A549 (cell line): ENCODE results near the gene GPATCH2. TPM values are rescaled to one million over a fixed set of nuclear protein-coding genes. Genes with fewer than 3 reads are reported as not detected.

Experiments used
- ATAC-seq, 2 experiments: fragments of 200-7000 bp in 1 of 2; fragments of >200 bp in 1 of 2; cut with Nextera tagmentation in 1 of 2; cut with Tn5 transposase in 1 of 2; 3 replicates each; pipeline versions ENCODE4 v1.8.0 to v1.9.1; 2018 to 2020; ENCODE audit warnings: mild to moderate bottlenecking in 1 of 2, moderate library complexity in 1 of 2
- CTCF ChIA-PET: fragments of 300-600 bp; sonication (Branson Sonifier 250); formaldehyde crosslinking; extraction: SDS; loops from one replicate; lab custom pipeline; 2021; ENCODE audit warnings: antibody characterized with exemption, inconsistent platforms; lab: Yijun Ruan, JAX
- POLR2A ChIA-PET: fragments of 350-600 bp; formaldehyde crosslinking; extraction: SDS; loops from one replicate; lab custom pipeline; 2021; ENCODE audit warnings: antibody characterized with exemption, inconsistent platforms; lab: Yijun Ruan, JAX
- DNase-seq, 2 experiments: peaks; one replicate each; pipeline versions ENCODE4 v3.0.0 to v3.0.0-alpha.2; 2011 to 2016; ENCODE audit warnings: low read depth in 1 of 2, low spot score in 1 of 2
- FAIRE-seq: peaks from 2 replicates; lab custom pipeline; 2011; peaks lifted over from hg19 to GRCh38; lab: Jason Lieb, UNC
- H3K27ac ChIP-seq, 2 experiments: fragments of >200 bp; sonication (Bioruptor Twin); formaldehyde crosslinking; 3 replicates each; pipeline ENCODE4 v1.5.1; 2016 to 2017
- H3K4me1 ChIP-seq: fragments of >200 bp; sonication (Bioruptor Twin); formaldehyde crosslinking; 3 replicates; pipeline ENCODE4 v1.6.1; 2016
- H3K4me2 ChIP-seq: fragments of >200 bp; sonication (Bioruptor Twin); formaldehyde crosslinking; 3 replicates; pipeline ENCODE4 v1.6.1; 2016
- H3K4me3 ChIP-seq: fragments of >200 bp; sonication (Bioruptor Twin); formaldehyde crosslinking; 3 replicates; pipeline ENCODE4 v1.5.1; 2016
- H3K9me3 ChIP-seq: fragments of >200 bp; sonication (Bioruptor Twin); formaldehyde crosslinking; 3 replicates; pipeline ENCODE4 v1.6.1; 2016
- CHD2 ChIP-seq: fragments of 150-350 bp; IDR thresholded peaks from 2 replicates; pipeline ENCODE4 v1.6.1; 2014; ENCODE audit warnings: low read length; ENCODE audit not compliant: partially characterized antibody
- E2F6 ChIP-seq: IDR thresholded peaks from 2 replicates; pipeline ENCODE4 v1.6.1; 2012; ENCODE audit warnings: low read depth, borderline replicate concordance
- EHF ChIP-seq: fragments of 250-450 bp; sonication (Bioruptor Pico); IDR thresholded peaks from 2 replicates; pipeline ENCODE4 v1.5.0; 2020; ENCODE audit warnings: mild to moderate bottlenecking
- EP300 ChIP-seq, 2 experiments: fragments of >200 bp; sonication (Bioruptor Twin); formaldehyde crosslinking; IDR thresholded peaks; 2 replicates in 1 of 2; 3 replicates in 1 of 2; pipeline ENCODE4 v1.6.1; 2016 to 2017
- FOSL2 ChIP-seq, 2 experiments: fragments of 450-650 bp in 1 of 2; fragments of >200 bp in 1 of 2; sonication (Bioruptor Twin) in 1 of 2; formaldehyde crosslinking; IDR thresholded peaks; 2 replicates each; pipeline versions ENCODE4 v1.5.0 to v1.6.1; 2016 to 2020; ENCODE audit warnings: mild to moderate bottlenecking in 1 of 2, moderate library complexity in 1 of 2
- FOXS1 ChIP-seq: fragments of 250-450 bp; sonication (Bioruptor Pico); IDR thresholded peaks from 2 replicates; pipeline ENCODE4 v1.5.0; 2020; ENCODE audit warnings: mild to moderate bottlenecking, moderate library complexity
- HOXB5 ChIP-seq: fragments of 250-450 bp; sonication (Bioruptor Pico); IDR thresholded peaks from 2 replicates; pipeline ENCODE4 v1.5.0; 2020; ENCODE audit warnings: mild to moderate bottlenecking, moderate library complexity
- JUN ChIP-seq, 2 experiments: fragments of >200 bp; sonication (Bioruptor Twin); formaldehyde crosslinking; IDR thresholded peaks; 2 replicates in 1 of 2; 3 replicates in 1 of 2; pipeline ENCODE4 v1.6.1; 2016 to 2017
- PBX3 ChIP-seq: IDR thresholded peaks from 2 replicates; pipeline ENCODE4 v1.6.1; 2012
- POLR2A ChIP-seq: IDR thresholded peaks from 2 replicates; pipeline ENCODE4 v1.6.1; 2012; ENCODE audit warnings: mild to moderate bottlenecking, low read length
- RCOR1 ChIP-seq: fragments of 150-350 bp; IDR thresholded peaks from 2 replicates; pipeline ENCODE4 v1.6.1; 2014; ENCODE audit warnings: antibody characterized with exemption, low read length, low read depth
- SREBF2 ChIP-seq: fragments of 450-650 bp; IDR thresholded peaks from 2 replicates; pipeline ENCODE4 v1.6.1; 2014; ENCODE audit warnings: mild to moderate bottlenecking, moderate library complexity
- TFCP2L1 ChIP-seq: fragments of 250-450 bp; sonication (Bioruptor Pico); IDR thresholded peaks from 2 replicates; pipeline ENCODE4 v1.5.0; 2021; ENCODE audit warnings: mild to moderate bottlenecking
- ZC3H11A ChIP-seq: fragments of 450-650 bp; IDR thresholded peaks from 2 replicates; pipeline ENCODE4 v1.6.1; 2014; ENCODE audit warnings: antibody characterized with exemption, mild to moderate bottlenecking
- ZSCAN20 ChIP-seq: fragments of 250-450 bp; sonication (Bioruptor Pico); IDR thresholded peaks from 2 replicates; pipeline ENCODE4 v1.8.0; 2022; ENCODE audit warnings: mild to moderate bottlenecking, moderate library complexity
- WGBS: methylation state at CpG from one replicate; pipeline ENCODE4 v1.1.6; 2017; ENCODE audit errors: missing lambda C conversion rate; 5-methylcytosine and 5-hydroxymethylcytosine counted together
- polyA plus RNA-seq, 4 experiments: library from polyadenylated mRNA; depleted of rRNA in 3 of 4; stranded (reverse); fragments of >200 nt; fragmentation: RNase III in 1 of 4; extraction: RNeasy Plus Mini Kit Qiagen cat#74134 plus additional on column Dnase treatment in 1 of 4; gene quantifications; 2 replicates in 3 of 4; 3 replicates in 1 of 4; pipeline ENCODE4 v1.2.3, GENCODE V29; 2011 to 2017
- TF ChIP-seq, protein P1 (sequence below): fragments of 250-450 bp; sonication (Bioruptor Pico); IDR thresholded peaks from 2 replicates; pipeline ENCODE4 v1.5.0; 2021; ENCODE audit warnings: mild to moderate bottlenecking, moderate library complexity, borderline replicate concordance
- TF ChIP-seq, protein P2 (sequence below): fragments of 450-650 bp; IDR thresholded peaks from 2 replicates; pipeline ENCODE4 v1.6.1; 2014; ENCODE audit warnings: antibody characterized with exemption

Gene GPATCH2
- polyA plus RNA-seq, 2 of the 4 experiments (the other 2 are of a cell fraction): 10.8 to 18.6 TPM

GRCh38 chr1:217418269-217419193 lies 212.4 kb downstream of the GPATCH2 start:
- H3K27ac ChIP-seq: no peak overlapping the region
- CTCF ChIA-PET: no interaction called here
- H3K4me3 ChIP-seq: no peak overlapping the region
- POLR2A ChIA-PET: no interaction called here
- no peaks in the 10 kb centered on the region for H3K4me1 ChIP-seq
- no peak overlapping the region for H3K4me2 ChIP-seq
- FAIRE-seq (no peak), DNase-seq (no peak), ATAC-seq (no peak)
- WGBS: 63% methylated on average over 14 of the region's 14 CpGs
- TF ChIP-seq TFCP2L1 (CRISPR knock-in tag) (no peak), HOXB5 (no peak), ZC3H11A (no peak)
- TF ChIP-seq, protein P1, sequence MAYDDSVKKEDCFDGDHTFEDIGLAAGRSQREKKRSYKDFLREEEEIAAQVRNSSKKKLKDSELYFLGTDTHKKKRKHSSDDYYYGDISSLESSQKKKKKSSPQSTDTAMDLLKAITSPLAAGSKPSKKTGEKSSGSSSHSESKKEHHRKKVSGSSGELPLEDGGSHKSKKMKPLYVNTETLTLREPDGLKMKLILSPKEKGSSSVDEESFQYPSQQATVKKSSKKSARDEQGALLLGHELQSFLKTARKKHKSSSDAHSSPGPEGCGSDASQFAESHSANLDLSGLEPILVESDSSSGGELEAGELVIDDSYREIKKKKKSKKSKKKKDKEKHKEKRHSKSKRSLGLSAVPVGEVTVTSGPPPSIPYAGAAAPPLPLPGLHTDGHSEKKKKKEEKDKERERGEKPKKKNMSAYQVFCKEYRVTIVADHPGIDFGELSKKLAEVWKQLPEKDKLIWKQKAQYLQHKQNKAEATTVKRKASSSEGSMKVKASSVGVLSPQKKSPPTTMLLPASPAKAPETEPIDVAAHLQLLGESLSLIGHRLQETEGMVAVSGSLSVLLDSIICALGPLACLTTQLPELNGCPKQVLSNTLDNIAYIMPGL (CRISPR knock-in tag): no peak
- TF ChIP-seq, protein P2, sequence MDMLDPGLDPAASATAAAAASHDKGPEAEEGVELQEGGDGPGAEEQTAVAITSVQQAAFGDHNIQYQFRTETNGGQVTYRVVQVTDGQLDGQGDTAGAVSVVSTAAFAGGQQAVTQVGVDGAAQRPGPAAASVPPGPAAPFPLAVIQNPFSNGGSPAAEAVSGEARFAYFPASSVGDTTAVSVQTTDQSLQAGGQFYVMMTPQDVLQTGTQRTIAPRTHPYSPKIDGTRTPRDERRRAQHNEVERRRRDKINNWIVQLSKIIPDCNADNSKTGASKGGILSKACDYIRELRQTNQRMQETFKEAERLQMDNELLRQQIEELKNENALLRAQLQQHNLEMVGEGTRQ: no peak
- no peaks in the 10 kb centered on the region for H3K9me3 ChIP-seq

DNA sequence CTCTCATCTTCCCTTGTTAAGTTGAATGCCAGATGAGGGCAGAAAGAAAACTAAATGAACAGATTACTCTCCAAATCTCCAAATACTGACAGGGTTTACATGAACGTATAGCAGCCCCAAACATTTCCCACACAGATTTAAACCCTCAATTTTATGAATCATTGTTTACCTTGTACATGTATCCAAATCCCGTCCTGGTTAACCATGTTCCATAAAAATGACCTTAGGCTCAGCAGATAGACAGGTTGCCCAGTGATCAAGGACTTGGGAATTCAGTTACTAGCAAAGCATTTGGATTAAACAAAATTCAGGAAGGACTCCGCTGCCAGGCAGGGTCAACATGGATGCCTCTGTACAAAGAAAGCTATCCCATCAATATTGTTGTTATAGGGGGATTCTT lies 213.5 kb downstream of the GPATCH2 start:
- H3K4me2 ChIP-seq: no peak overlapping the region
- no peak for ATAC-seq
- no peaks in the 10 kb centered on the region for H3K9me3 ChIP-seq
- no peak for TF ChIP-seq RCOR1
- no peak for TF ChIP-seq FOSL2 (IDR thresholded peaks at IDR 0.05)
- no peak for TF ChIP-seq FOSL2 (CRISPR knock-in tag; IDR thresholded peaks at IDR 0.05)
- no peak for TF ChIP-seq CHD2
- no peak for TF ChIP-seq SREBF2
- TF ChIP-seq ZSCAN20 (CRISPR knock-in tag): no peak
- TF ChIP-seq PBX3: no peak
- TF ChIP-seq HOXB5: no peak
- no peak for TF ChIP-seq FOXS1 (CRISPR knock-in tag)
- no peak for TF ChIP-seq EHF (CRISPR knock-in tag)
- no peak for TF ChIP-seq EP300 (IDR thresholded peaks at IDR 0.05)
- no peak for TF ChIP-seq POLR2A
- no peak for TF ChIP-seq JUN (IDR thresholded peaks at IDR 0.05)
- TF ChIP-seq, all 56 proteins: peak for 0
- Histone ChIP-seq H3K4me3 (no peak overlapping the region), H3K4me1 (no peaks in the 10 kb centered on the region), H3K27ac (no peak overlapping the region)
- DNase-seq: no peak
- WGBS: 43% methylated on average over 3 of the region's 3 CpGs
- POLR2A ChIA-PET: no interaction called here
- no peak for FAIRE-seq
- CTCF ChIA-PET: no interaction called here

GRCh38 chr1:217407534-217408001 lies 223.3 kb downstream of the GPATCH2 start:
- POLR2A ChIA-PET: no interaction called here
- WGBS: 80% methylated on average over 9 of the region's 9 CpGs
- H3K4me3 ChIP-seq: no peak overlapping the region

More at GRCh38 chr1:217407534-217408001, 223.3 kb downstream of the GPATCH2 start:
- DNase-seq (no peak), FAIRE-seq (no peak), ATAC-seq (no peak)
- no peaks in the 10 kb centered on the region for H3K9me3 ChIP-seq
- CTCF ChIA-PET: no interaction called here
- no peaks in the 10 kb centered on the region for H3K4me1 ChIP-seq
- TF ChIP-seq E2F6: no peak
- H3K4me2 ChIP-seq: no peak overlapping the region
- no peak overlapping the region for H3K27ac ChIP-seq
